BJ (cell line): ENCODE measurements around the gene ADAMTS1. TPM values are rescaled to one million over a fixed set of nuclear protein-coding genes. Genes with fewer than 3 reads are reported as not detected.

ENCODE experiments used
- CTCF ChIA-PET: fragments of 350-600 bp; formaldehyde crosslinking; extraction: SDS; loops from one replicate; lab custom pipeline; 2021; ENCODE audit warnings: antibody characterized with exemption, inconsistent platforms; lab: Yijun Ruan, JAX
- POLR2A ChIA-PET: fragments of 300-600 bp; sonication (Branson Sonifier 250); formaldehyde crosslinking; extraction: SDS; loops from one replicate; lab custom pipeline; 2021; ENCODE audit warnings: antibody characterized with exemption; lab: Charles Lee
- DNase-seq: peaks from one replicate; pipeline ENCODE4 v3.0.0-alpha.2; 2011; ENCODE audit warnings: low read depth
- H3K27me3 ChIP-seq: 2 replicates; pipeline ENCODE4 v1.6.0; 2011; ENCODE audit warnings: low read length; ENCODE audit not compliant: control insufficient read depth, insufficient read depth
- H3K36me3 ChIP-seq: 2 replicates; pipeline ENCODE4 v1.5.1; 2011; ENCODE audit warnings: low read length; ENCODE audit not compliant: control insufficient read depth, insufficient read depth
- H3K4me3 ChIP-seq: 2 replicates; pipeline ENCODE4 v1.5.1; 2011; ENCODE audit warnings: low read depth, mild to moderate bottlenecking, control low read depth, low read length
- polyA plus RNA-seq: library from polyadenylated mRNA; depleted of rRNA; stranded (reverse); fragments of >200 nt; gene quantifications from 2 replicates; pipeline ENCODE4 v1.2.3, GENCODE V29; 2011
- TF ChIP-seq, protein P1 (sequence below): IDR thresholded peaks from 2 replicates; pipeline ENCODE4 v1.5.1; 2011; ENCODE audit warnings: low read depth, mild to moderate bottlenecking, control low read depth, inconsistent platforms, low read length, moderate library complexity; ENCODE audit not compliant: insufficient read depth

The ADAMTS1 gene
- polyA plus RNA-seq, 1 experiment, result 1,081 TPM

DNA sequence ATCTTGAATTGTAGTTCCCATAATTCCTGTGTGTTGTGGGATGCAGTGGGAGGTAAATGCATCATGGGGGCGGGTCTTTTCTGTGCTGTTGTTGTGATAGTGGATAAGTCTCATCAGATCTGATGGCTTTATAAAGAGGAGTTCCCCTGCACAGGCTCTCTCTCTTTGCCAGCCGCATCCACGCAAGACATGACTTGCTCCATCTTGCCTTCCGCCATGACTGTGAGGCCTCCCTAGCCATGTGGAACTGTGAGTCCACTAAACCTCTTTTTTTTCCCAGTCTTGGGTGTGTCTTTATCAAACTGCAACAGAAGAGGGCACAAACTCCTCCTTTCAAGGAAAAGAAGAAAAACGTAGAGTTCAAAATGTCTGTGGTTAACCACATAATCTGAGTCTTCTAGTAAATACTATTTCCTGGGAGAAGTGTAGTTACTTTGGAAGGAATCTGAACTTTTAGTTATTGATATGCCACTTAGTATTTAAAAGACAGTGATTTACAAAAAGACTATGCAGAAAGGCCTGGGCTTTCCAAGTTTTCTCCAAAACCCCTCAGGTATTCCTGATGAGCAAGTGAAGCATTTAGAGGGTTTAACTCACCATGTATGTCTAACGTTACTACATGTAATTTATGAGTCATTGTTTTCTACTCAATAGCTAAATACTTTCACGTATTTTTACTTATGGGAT lies 10.0 kb downstream of the ADAMTS1 start:
- TF ChIP-seq, protein P1, sequence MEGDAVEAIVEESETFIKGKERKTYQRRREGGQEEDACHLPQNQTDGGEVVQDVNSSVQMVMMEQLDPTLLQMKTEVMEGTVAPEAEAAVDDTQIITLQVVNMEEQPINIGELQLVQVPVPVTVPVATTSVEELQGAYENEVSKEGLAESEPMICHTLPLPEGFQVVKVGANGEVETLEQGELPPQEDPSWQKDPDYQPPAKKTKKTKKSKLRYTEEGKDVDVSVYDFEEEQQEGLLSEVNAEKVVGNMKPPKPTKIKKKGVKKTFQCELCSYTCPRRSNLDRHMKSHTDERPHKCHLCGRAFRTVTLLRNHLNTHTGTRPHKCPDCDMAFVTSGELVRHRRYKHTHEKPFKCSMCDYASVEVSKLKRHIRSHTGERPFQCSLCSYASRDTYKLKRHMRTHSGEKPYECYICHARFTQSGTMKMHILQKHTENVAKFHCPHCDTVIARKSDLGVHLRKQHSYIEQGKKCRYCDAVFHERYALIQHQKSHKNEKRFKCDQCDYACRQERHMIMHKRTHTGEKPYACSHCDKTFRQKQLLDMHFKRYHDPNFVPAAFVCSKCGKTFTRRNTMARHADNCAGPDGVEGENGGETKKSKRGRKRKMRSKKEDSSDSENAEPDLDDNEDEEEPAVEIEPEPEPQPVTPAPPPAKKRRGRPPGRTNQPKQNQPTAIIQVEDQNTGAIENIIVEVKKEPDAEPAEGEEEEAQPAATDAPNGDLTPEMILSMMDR, result no peak
- DNase-seq, result peak; percentile 87
- no peak overlapping the region for H3K4me3 ChIP-seq
- CTCF ChIA-PET, result interaction anchor here (0.9 to 2.9 kb wide), 4 partner anchors 15 to 71 kb away, joined by 3 to 21 read pairs (median 7); no protein-coding TSS in a partner anchor
- H3K27me3 ChIP-seq, result no peaks in the 10 kb centered on the region
- H3K36me3 ChIP-seq, result peaks cover 16% of the 10 kb centered on the region
- POLR2A ChIA-PET, result no interaction called here

DNA sequence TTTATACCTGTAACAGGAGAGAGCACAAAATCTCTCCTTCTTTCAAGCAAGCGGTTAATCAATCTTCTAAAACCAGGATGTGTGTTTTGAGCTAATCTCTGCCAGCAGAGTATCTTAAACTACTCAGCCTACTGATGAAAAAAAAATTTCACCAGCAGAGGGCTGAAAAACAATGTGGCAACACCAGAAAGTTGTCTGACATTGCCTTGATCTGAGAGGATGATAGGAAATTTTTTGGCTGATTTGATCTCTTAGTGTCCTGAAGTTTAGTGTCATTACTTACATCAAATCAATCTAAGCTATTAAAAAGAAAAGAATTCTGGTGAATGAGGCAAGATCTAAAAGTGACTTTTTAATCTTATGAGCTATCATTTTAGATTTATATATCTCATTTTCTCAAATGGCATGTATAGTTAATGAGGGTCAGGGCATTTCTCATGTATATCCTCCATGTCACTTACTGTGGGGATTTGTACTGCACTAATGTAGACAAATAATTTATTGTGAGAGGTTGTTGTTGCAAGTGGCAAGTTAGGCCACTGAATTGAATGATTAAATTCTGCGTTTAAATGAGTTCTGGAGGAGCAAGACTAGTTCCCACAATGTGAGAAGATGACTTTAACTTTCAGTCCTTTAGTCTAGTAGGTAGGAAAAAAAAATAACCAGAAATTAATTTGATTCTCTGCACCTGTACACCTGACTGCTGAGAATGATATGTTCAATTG lies 10.9 kb downstream of the ADAMTS1 start:
- no peak overlapping the region for H3K4me3 ChIP-seq
- no peak for DNase-seq
- peaks cover 12% of the 10 kb centered on the region for H3K36me3 ChIP-seq
- H3K27me3 ChIP-seq, result no peaks in the 10 kb centered on the region
- ChIA-PET CTCF (interaction anchor here (0.9 to 2.9 kb wide), 10 partner anchors 9 to 112 kb away, joined by 3 to 21 read pairs (median 4); no protein-coding TSS in a partner anchor), POLR2A (no interaction called here)
- TF ChIP-seq, protein P1, result peak; percentile 47

DNA sequence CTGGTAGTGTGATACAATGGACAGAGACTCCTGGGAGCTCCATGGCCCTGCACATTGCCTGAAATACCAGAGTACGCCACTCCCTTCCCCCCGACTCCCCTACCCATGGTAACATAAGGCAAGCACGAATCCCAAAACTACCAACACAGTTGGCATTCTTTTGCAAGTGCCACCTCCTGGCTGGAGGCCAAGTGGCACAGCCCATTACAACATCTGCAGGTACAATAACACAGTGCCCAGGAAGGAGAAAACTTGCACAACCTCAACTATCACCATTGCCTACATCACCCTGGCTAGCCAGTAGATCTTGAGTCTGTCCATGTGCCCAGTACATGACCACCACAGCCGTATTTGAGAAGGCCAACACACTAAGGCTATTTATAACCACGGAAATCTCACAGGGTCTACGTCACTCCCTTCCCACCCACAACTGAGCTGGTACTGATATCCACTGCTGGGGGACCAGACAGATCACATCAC lies 11.7 kb downstream of the ADAMTS1 start:
- CTCF ChIA-PET, result interaction anchor here (0.8 to 2.9 kb wide), 10 partner anchors 8 to 111 kb away, joined by 3 to 21 read pairs (median 4); no protein-coding TSS in a partner anchor
- TF ChIP-seq, protein P1, result no peak

DNA sequence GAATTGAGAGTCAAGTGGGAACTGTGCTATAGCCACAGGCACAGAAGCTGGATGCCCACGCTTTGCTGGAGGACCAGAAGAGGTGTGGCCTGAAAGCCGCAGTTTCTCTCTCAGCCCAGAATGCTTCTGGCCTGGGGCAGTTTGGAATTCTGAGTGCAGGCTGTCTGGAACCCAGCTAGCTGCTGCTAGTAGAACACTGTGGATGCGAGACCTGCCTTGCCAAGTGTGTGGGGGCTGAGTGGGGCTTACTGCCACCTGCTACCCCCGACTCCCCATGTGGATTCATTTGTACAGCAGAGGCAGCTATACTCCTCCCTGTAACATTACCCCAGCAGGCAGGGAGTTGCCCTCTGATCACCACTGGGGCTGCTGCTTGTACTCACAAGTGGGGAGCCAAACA lies 12.2 kb downstream of the ADAMTS1 start:
- peaks cover 6% of the 10 kb centered on the region for H3K36me3 ChIP-seq
- TF ChIP-seq, protein P1, result no peak
- ChIA-PET CTCF (interaction anchor here (0.8 to 2.9 kb wide), 7 partner anchors 13 to 111 kb away, joined by 3 to 21 read pairs (median 4); no protein-coding TSS in a partner anchor), POLR2A (no interaction called here)
- DNase-seq, result no peak
- no peak overlapping the region for H3K4me3 ChIP-seq
- H3K27me3 ChIP-seq, result no peaks in the 10 kb centered on the region

More for the DNA sequence above, 11.7 kb downstream of the ADAMTS1 start:
- POLR2A ChIA-PET, result no interaction called here
- Histone ChIP-seq H3K36me3 (peaks cover 7% of the 10 kb centered on the region), H3K27me3 (no peaks in the 10 kb centered on the region), H3K4me3 (no peak overlapping the region)
- DNase-seq, result no peak

DNA sequence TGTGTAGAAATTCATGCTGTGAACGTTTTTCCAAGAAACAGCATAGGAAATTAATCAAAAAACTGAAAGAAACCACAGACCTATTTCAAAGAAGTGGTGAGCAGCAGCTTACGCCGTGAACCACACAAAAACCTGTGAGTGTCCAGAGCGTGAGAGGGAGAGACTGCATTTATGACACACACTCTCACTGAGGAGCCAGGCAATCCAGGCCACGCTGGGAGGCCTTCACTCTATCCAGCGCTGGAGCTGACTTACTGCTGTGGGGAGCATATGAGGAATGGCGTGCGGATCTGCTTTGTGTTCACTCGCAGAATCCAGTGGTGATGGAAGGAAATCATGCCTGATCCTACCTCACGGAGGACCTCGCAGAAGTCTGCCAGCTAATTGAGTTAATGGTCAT lies 12.7 kb downstream of the ADAMTS1 start:
- POLR2A ChIA-PET, result interaction anchor here (0.6 kb wide), 1 partner anchor 115 kb away, joined by 4 read pairs; no protein-coding TSS in a partner anchor
- TF ChIP-seq, protein P1, result no peak
- Histone ChIP-seq H3K27me3 (no peaks in the 10 kb centered on the region), H3K36me3 (peaks cover 3% of the 10 kb centered on the region), H3K4me3 (no peak overlapping the region)
- CTCF ChIA-PET, result interaction anchor here (0.8 to 2.9 kb wide), 6 partner anchors 12 to 115 kb away, joined by 3 to 21 read pairs (median 4); no protein-coding TSS in a partner anchor
- DNase-seq, result no peak
